HCT116 (cell line): ENCODE measurements around the gene DYNC2LI1. TPM values are rescaled to one million over a fixed set of nuclear protein-coding genes. Genes with fewer than 3 reads are reported as not detected.

ENCODE experiments used
- ATAC-seq: fragments of 200-7000 bp; cut with Tn5 transposase; 2 replicates; pipeline ENCODE4 v1.9.1; 2020; ENCODE audit warnings: mild to moderate bottlenecking, moderate library complexity
- BruUV-seq: library from RNA; stranded (reverse); fragments of 400-500 nt; replicated peaks from 2 replicates; lab custom pipeline; 2021; lab: Mats Ljungman, UMichigan
- CTCF ChIA-PET: fragments of 300-600 bp; sonication (Branson Sonifier 250); formaldehyde crosslinking; loops from one replicate; lab custom pipeline; 2021; ENCODE audit warnings: antibody characterized with exemption; lab: Charles Lee
- POLR2A ChIA-PET: fragments of 300-600, 350-600 bp; sonication (Branson Sonifier 250); formaldehyde crosslinking; loops from one replicate; lab custom pipeline; 2021; ENCODE audit warnings: antibody characterized with exemption; lab: Charles Lee
- RAD21 ChIA-PET, 2 experiments: fragments of 300-600 bp; sonication (Branson Sonifier 250); formaldehyde crosslinking; loops; one replicate each; lab custom pipeline; 2023; ENCODE audit warnings: low total read pairs in 2 of 2; ENCODE audit not compliant: uncharacterized antibody in 2 of 2, unreplicated experiment in 2 of 2, low non-redundant PET in 1 of 2; lab: Charles Lee
- DNase-seq: peaks from one replicate; pipeline ENCODE4 v3.0.0-alpha.2; 2010; ENCODE audit warnings: low read depth, low spot score
- H2AFZ ChIP-seq: fragments of 200-600 bp; shearing (Covaris generic), sonication (generic); 2 replicates; pipeline ENCODE4 v1.6.1; 2017; ENCODE audit warnings: low read depth, mixed run types, mixed read lengths, antibody characterized with exemption, low read length; ENCODE audit not compliant: poor library complexity, severe bottlenecking
- H3K27ac ChIP-seq: 2 replicates; pipeline ENCODE4 v1.5.1; 2012; ENCODE audit warnings: low read depth, low read length
- H3K27me3 ChIP-seq: fragments of 200-600 bp; sonication (generic); 2 replicates; pipeline ENCODE4 v1.6.1; 2016; ENCODE audit warnings: mixed run types, low read length, mixed read lengths; ENCODE audit not compliant: insufficient read depth
- H3K36me3 ChIP-seq, 2 experiments: fragments of 200-500 bp in 1 of 2; fragments of 200-600 bp in 1 of 2; sonication (Bioruptor generic) in 1 of 2; sonication (generic) in 1 of 2; 2 replicates each; pipeline versions ENCODE4 v1.5.1 to v1.6.1; 2014 to 2016; ENCODE audit warnings: low read length in 2 of 2, inconsistent platforms in 1 of 2, mixed read lengths in 1 of 2, mixed run types in 1 of 2; ENCODE audit not compliant: insufficient read depth in 2 of 2, control insufficient read depth in 1 of 2
- H3K4me1 ChIP-seq, 2 experiments: fragments of 200-600 bp in 1 of 2; sonication (generic) in 1 of 2; 2 replicates each; pipeline versions ENCODE4 v1.5.1 to v1.6.1; 2012 to 2017; ENCODE audit warnings: low read length in 2 of 2, inconsistent platforms in 1 of 2, mild to moderate bottlenecking in 1 of 2, mixed read lengths in 1 of 2, mixed run types in 1 of 2, moderate library complexity in 1 of 2; ENCODE audit not compliant: insufficient read depth in 2 of 2, control insufficient read depth in 1 of 2
- H3K4me2 ChIP-seq: fragments of 200-600 bp; sonication (generic); 2 replicates; pipeline ENCODE4 v1.6.1; 2017; ENCODE audit warnings: mixed run types, low read length, mixed read lengths
- H3K4me3 ChIP-seq, 2 experiments: fragments of 200-600 bp in 1 of 2; sonication (generic) in 1 of 2; replicated peaks in 1 of 2; 2 replicates each; pipeline ENCODE4 v1.5.1; 2011 to 2016; ENCODE audit warnings: low read length in 2 of 2, control low read depth in 1 of 2, low read depth in 1 of 2, mild to moderate bottlenecking in 1 of 2, mixed read lengths in 1 of 2, mixed run types in 1 of 2
- H3K79me2 ChIP-seq: fragments of 200-600 bp; sonication (generic); 2 replicates; pipeline ENCODE4 v1.6.1; 2017; ENCODE audit warnings: mild to moderate bottlenecking, mixed run types, low read length, moderate library complexity, mixed read lengths; ENCODE audit not compliant: insufficient read depth
- H3K9ac ChIP-seq: fragments of 200-600 bp; sonication (generic); 2 replicates; pipeline ENCODE4 v1.6.1; 2016; ENCODE audit warnings: low read length, mixed read lengths
- H3K9me2 ChIP-seq: fragments of 200-600 bp; sonication (generic), shearing (Covaris generic); 2 replicates; pipeline ENCODE4 v1.6.1; 2017; ENCODE audit warnings: mixed run types, mild to moderate bottlenecking, moderate library complexity; ENCODE audit not compliant: insufficient read depth
- H3K9me3 ChIP-seq, 2 experiments: fragments of 200-500 bp in 1 of 2; fragments of 200-600 bp in 1 of 2; sonication (Bioruptor generic) in 1 of 2; sonication (generic) in 1 of 2; 2 replicates each; pipeline ENCODE4 v1.6.1; 2014 to 2017; ENCODE audit warnings: low read length in 2 of 2, mixed read lengths in 2 of 2, inconsistent platforms in 1 of 2, low read depth in 1 of 2, mild to moderate bottlenecking in 1 of 2, mixed run types in 1 of 2, moderate library complexity in 1 of 2; ENCODE audit not compliant: control insufficient read depth in 1 of 2, insufficient read depth in 1 of 2
- H4K20me1 ChIP-seq: fragments of 200-600 bp; sonication (generic), shearing (Covaris generic); 2 replicates; pipeline ENCODE4 v1.6.1; 2017; ENCODE audit warnings: mixed run types, mild to moderate bottlenecking, moderate library complexity; ENCODE audit not compliant: insufficient read depth
- CEBPB ChIP-seq: IDR thresholded peaks from 2 replicates; pipeline ENCODE4 v1.6.1; 2012; ENCODE audit warnings: low read depth
- ELF1 ChIP-seq: IDR thresholded peaks from 2 replicates; pipeline ENCODE4 v1.6.1; 2012; ENCODE audit warnings: low read depth, borderline replicate concordance
- EZH2 ChIP-seq: fragments of 200-600 bp; sonication (generic); IDR thresholded peaks from 2 replicates; pipeline ENCODE4 v1.6.1; 2017; ENCODE audit warnings: antibody characterized with exemption, mixed run types
- EZH2phosphoT487 ChIP-seq: fragments of 200-600 bp; IDR thresholded peaks from 2 replicates; pipeline ENCODE4 v1.6.1; 2018; ENCODE audit warnings: antibody characterized with exemption, borderline replicate concordance
- FOSL1 ChIP-seq: IDR thresholded peaks from 2 replicates; pipeline ENCODE4 v1.6.1; 2012; ENCODE audit warnings: low read depth
- JUND ChIP-seq: IDR thresholded peaks from 2 replicates; pipeline ENCODE4 v1.6.1; 2012
- POLR2AphosphoS5 ChIP-seq: IDR thresholded peaks from 2 replicates; pipeline ENCODE4 v1.6.1; 2011; ENCODE audit warnings: mild to moderate bottlenecking, low read depth, low read length, moderate library complexity
- SIN3A ChIP-seq: IDR thresholded peaks from 2 replicates; pipeline ENCODE4 v1.6.1; 2012; ENCODE audit warnings: low read depth
- SP1 ChIP-seq: IDR thresholded peaks from 2 replicates; pipeline ENCODE4 v1.6.1; 2012; ENCODE audit warnings: low read depth
- TCF7L2 ChIP-seq: IDR thresholded peaks from 2 replicates; pipeline ENCODE4 v1.7.0; 2011; ENCODE audit warnings: borderline replicate concordance, inconsistent platforms; ENCODE audit not compliant: insufficient read depth, insufficient read length; ENCODE audit errors: extremely low read depth
- ZNF274 ChIP-seq: fragments of 200-500 bp; sonication (Bioruptor generic); IDR thresholded peaks from 2 replicates; pipeline ENCODE4 v1.6.1; 2014; ENCODE audit warnings: mild to moderate bottlenecking, low read depth, low read length, inconsistent platforms
- intact Hi-C: fragments of 100-400 bp; cut with micrococcal nuclease; formaldehyde crosslinking; loops from 2 replicates; pipeline ENCODE4 v1.10.0; 2022
- total RNA-seq: library from RNA; stranded (reverse); gene quantifications from one replicate; pipeline ENCODE4 v1.2.1, GENCODE V29; 2021; ENCODE audit not compliant: unreplicated experiment
- TF ChIP-seq, protein P1 (sequence below): IDR thresholded peaks from 2 replicates; pipeline ENCODE4 v1.6.1; 2011; ENCODE audit warnings: mild to moderate bottlenecking, low read length, moderate library complexity; ENCODE audit not compliant: insufficient replicate concordance; ENCODE audit errors: extremely low read depth
- TF ChIP-seq, protein P2 (sequence below): IDR thresholded peaks from 2 replicates; pipeline ENCODE4 v1.6.1; 2012
- TF ChIP-seq, protein P3 (sequence below): IDR thresholded peaks from 2 replicates; pipeline ENCODE4 v1.6.1; 2012; ENCODE audit warnings: low read depth

Gene DYNC2LI1
- total RNA-seq, 1 experiment from 2014 or later, result 16.7 TPM

DNA sequence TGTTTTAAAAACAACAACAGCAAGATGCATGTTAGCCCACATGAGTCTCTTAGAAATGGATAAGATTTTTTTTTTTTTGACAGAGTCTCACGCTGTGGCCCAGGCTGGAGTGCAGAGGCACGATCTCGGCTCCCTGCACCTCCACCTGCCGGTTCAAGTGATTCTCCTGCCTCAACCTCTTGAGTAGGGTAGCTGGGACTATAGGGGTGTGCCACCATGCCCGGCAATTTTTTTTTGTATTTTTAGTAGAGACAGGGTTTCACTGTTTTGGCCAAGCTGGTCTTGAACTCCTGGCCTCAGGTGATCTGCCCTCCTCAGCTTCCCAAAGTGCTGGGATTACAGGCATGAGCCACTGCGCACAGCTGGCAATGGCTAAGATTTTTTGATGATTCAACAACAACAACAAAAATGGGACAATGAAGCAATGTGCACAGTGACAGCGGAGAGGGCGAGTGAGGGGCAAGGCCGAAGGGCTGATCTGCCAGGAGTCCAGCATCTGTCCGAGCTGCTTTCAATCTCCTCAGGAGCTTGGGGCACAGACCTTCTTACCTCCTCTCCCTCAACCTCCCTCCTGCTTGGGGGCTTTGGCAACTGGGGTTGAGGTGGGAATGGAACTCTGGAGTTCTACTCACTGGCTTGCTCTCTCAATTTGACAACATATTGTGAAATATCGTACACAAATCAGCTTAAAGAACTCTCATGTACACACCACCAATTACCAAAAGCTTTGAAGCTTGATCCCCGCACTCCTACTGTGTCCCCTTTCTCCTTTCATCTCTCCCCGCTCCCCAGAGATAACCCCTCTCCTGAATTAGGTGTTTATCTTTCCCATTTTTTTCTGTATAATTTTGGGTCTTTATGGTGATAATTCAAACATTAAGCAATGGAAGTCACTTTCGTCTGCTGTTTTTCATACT is 68.4 kb downstream of the DYNC2LI1 start:
- CTCF ChIA-PET, result no interaction called here
- H3K4me2 ChIP-seq, result no peak overlapping the region
- no peak overlapping the region for H2AFZ ChIP-seq
- no TSS peak for BruUV-seq
- no peak overlapping the region for H3K27ac ChIP-seq
- no peaks in the 10 kb centered on the region for H3K79me2 ChIP-seq
- no peaks in the 10 kb centered on the region for H3K9me2 ChIP-seq
- intact Hi-C loops, result no loop called here
- H3K27me3 ChIP-seq, result no peaks in the 10 kb centered on the region
- no peak for DNase-seq
- no peaks in the 10 kb centered on the region for H3K36me3 ChIP-seq
- no peak overlapping the region for H3K4me3 ChIP-seq
- POLR2A ChIA-PET, result no interaction called here
- no peaks in the 10 kb centered on the region for H3K9me3 ChIP-seq
- RAD21 ChIA-PET, result no interaction called here
- ATAC-seq, result no peak
- no peaks in the 10 kb centered on the region for H4K20me1 ChIP-seq
- H3K9ac ChIP-seq, result no peak overlapping the region
- no peaks in the 10 kb centered on the region for H3K4me1 ChIP-seq
- TF ChIP-seq CEBPB (no peak), FOSL1 (no peak)
- TF ChIP-seq, all 23 proteins: peak for 0

DNA sequence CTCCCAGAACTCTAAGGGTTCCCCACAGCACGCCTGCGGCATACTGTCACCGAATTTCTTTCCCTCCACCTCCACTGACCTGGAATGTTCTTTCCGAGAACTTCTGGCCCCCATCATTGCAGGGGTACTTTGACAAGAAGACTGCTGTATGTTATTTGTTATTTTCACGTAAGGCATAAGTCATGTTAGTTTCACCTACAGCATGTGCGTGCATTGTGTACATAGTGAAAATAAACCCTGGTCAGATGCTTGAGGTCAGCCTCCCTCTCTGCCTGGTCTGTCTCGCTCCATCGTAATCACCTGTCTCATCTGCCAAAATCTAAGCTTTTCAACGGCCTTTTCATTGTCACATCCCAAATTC is 69.0 kb downstream of the DYNC2LI1 start:
- Histone ChIP-seq H3K36me3 (no peaks in the 10 kb centered on the region), H4K20me1 (no peaks in the 10 kb centered on the region), H3K4me3 (no peak overlapping the region), H3K4me2 (no peak overlapping the region), H3K27me3 (no peaks in the 10 kb centered on the region), H3K4me1 (peaks cover 0 to 2% of the 10 kb centered on the region in 2 experiments; a peak in 2 of 4 replicates), H3K27ac (no peak overlapping the region), H3K79me2 (no peaks in the 10 kb centered on the region), H2AFZ (no peak overlapping the region), H3K9me3 (no peaks in the 10 kb centered on the region), H3K9me2 (no peaks in the 10 kb centered on the region), H3K9ac (no peak overlapping the region)
- no peak for DNase-seq
- intact Hi-C loops, result no loop called here
- ATAC-seq, result no peak
- no TSS peak for BruUV-seq
- ChIA-PET POLR2A (no interaction called here), CTCF (no interaction called here), RAD21 (no interaction called here)
- TF ChIP-seq, protein P1, sequence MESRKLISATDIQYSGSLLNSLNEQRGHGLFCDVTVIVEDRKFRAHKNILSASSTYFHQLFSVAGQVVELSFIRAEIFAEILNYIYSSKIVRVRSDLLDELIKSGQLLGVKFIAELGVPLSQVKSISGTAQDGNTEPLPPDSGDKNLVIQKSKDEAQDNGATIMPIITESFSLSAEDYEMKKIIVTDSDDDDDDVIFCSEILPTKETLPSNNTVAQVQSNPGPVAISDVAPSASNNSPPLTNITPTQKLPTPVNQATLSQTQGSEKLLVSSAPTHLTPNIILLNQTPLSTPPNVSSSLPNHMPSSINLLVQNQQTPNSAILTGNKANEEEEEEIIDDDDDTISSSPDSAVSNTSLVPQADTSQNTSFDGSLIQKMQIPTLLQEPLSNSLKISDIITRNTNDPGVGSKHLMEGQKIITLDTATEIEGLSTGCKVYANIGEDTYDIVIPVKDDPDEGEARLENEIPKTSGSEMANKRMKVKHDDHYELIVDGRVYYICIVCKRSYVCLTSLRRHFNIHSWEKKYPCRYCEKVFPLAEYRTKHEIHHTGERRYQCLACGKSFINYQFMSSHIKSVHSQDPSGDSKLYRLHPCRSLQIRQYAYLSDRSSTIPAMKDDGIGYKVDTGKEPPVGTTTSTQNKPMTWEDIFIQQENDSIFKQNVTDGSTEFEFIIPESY, result no peak
- no peak for TF ChIP-seq ELF1
- TF ChIP-seq, protein P2, sequence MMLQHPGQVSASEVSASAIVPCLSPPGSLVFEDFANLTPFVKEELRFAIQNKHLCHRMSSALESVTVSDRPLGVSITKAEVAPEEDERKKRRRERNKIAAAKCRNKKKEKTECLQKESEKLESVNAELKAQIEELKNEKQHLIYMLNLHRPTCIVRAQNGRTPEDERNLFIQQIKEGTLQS, result no peak
- no peak for TF ChIP-seq TCF7L2
- no peak for TF ChIP-seq CEBPB
- no peak for TF ChIP-seq ZNF274
- TF ChIP-seq SP1, result no peak
- no peak for TF ChIP-seq EZH2
- TF ChIP-seq JUND, result no peak
- TF ChIP-seq, protein P3, sequence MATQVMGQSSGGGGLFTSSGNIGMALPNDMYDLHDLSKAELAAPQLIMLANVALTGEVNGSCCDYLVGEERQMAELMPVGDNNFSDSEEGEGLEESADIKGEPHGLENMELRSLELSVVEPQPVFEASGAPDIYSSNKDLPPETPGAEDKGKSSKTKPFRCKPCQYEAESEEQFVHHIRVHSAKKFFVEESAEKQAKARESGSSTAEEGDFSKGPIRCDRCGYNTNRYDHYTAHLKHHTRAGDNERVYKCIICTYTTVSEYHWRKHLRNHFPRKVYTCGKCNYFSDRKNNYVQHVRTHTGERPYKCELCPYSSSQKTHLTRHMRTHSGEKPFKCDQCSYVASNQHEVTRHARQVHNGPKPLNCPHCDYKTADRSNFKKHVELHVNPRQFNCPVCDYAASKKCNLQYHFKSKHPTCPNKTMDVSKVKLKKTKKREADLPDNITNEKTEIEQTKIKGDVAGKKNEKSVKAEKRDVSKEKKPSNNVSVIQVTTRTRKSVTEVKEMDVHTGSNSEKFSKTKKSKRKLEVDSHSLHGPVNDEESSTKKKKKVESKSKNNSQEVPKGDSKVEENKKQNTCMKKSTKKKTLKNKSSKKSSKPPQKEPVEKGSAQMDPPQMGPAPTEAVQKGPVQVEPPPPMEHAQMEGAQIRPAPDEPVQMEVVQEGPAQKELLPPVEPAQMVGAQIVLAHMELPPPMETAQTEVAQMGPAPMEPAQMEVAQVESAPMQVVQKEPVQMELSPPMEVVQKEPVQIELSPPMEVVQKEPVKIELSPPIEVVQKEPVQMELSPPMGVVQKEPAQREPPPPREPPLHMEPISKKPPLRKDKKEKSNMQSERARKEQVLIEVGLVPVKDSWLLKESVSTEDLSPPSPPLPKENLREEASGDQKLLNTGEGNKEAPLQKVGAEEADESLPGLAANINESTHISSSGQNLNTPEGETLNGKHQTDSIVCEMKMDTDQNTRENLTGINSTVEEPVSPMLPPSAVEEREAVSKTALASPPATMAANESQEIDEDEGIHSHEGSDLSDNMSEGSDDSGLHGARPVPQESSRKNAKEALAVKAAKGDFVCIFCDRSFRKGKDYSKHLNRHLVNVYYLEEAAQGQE, result no peak
- no peak for TF ChIP-seq POLR2AphosphoS5
- no peak for TF ChIP-seq SIN3A
- TF ChIP-seq EZH2phosphoT487, result no peak
